IMR-90 (cell line): Measurements from ENCODE around the gene ZGRF1. TPM values are rescaled to one million over a fixed set of nuclear protein-coding genes. Genes with fewer than 3 reads are reported as not detected.

Source experiments
- ATAC-seq: fragments of 200-7000 bp; cut with Tn5 transposase; 2 replicates; pipeline ENCODE4 v1.9.1; 2020; ENCODE audit warnings: low read depth, mild to moderate bottlenecking, moderate library complexity
- BruUV-seq: library from RNA; stranded (reverse); fragments of 400-500 nt; replicated peaks from 2 replicates; lab custom pipeline; 2021; lab: Mats Ljungman, UMichigan
- CTCF ChIA-PET: fragments of 300-600 bp; formaldehyde crosslinking; extraction: SDS; loops from one replicate; lab custom pipeline; 2021; ENCODE audit warnings: antibody characterized with exemption; lab: Yijun Ruan, JAX
- POLR2A ChIA-PET: fragments of 300-600 bp; sonication (Branson Sonifier 250); formaldehyde crosslinking; loops from one replicate; lab custom pipeline; 2022; ENCODE audit warnings: antibody characterized with exemption; ENCODE audit not compliant: unreplicated experiment; lab: Charles Lee
- DNase-seq: peaks from one replicate; pipeline ENCODE4 v3.0.0; 2013
- H2AFZ ChIP-seq: replicated peaks from 2 replicates; pipeline ENCODE3; 2013; ENCODE audit warnings: low read length, mild to moderate bottlenecking; ENCODE audit not compliant: poor library complexity
- H2AK5ac ChIP-seq: 2 replicates; pipeline ENCODE4 v1.6.1; 2013; ENCODE audit warnings: low read depth, low read length, inconsistent platforms
- H2AK9ac ChIP-seq: replicated peaks from 2 replicates; pipeline ENCODE3; 2013; ENCODE audit warnings: mild to moderate bottlenecking, low read depth, low read length, moderate library complexity; ENCODE audit not compliant: poor library complexity
- H2BK120ac ChIP-seq: 2 replicates; pipeline ENCODE4 v1.6.1; 2013; ENCODE audit warnings: low read depth, low read length, inconsistent platforms
- H2BK15ac ChIP-seq: 3 replicates; pipeline ENCODE4 v1.6.1; 2013; ENCODE audit warnings: low read depth, low read length, inconsistent platforms
- H2BK20ac ChIP-seq: 2 replicates; pipeline ENCODE4 v1.6.1; 2013; ENCODE audit warnings: low read depth, mild to moderate bottlenecking, inconsistent platforms, low read length, moderate library complexity
- H2BK5ac ChIP-seq: 2 replicates; pipeline ENCODE4 v1.6.1; 2013; ENCODE audit warnings: mild to moderate bottlenecking, low read depth, low read length, inconsistent platforms; ENCODE audit not compliant: poor library complexity, severe bottlenecking
- H3K14ac ChIP-seq: replicated peaks from 2 replicates; pipeline ENCODE4 v1.6.1; 2013; ENCODE audit warnings: low read depth, low read length, inconsistent platforms
- H3K18ac ChIP-seq: 2 replicates; pipeline ENCODE4 v1.6.1; 2013; ENCODE audit warnings: low read depth, low read length, control low read depth
- H3K23ac ChIP-seq: 2 replicates; pipeline ENCODE4 v1.6.1; 2013; ENCODE audit warnings: low read depth, low read length, inconsistent platforms
- H3K27ac ChIP-seq: 2 replicates; pipeline ENCODE4 v1.5.1; 2013; ENCODE audit warnings: mild to moderate bottlenecking, control low read depth, low read length; ENCODE audit not compliant: insufficient read depth
- H3K27me3 ChIP-seq: 2 replicates; pipeline ENCODE4 v1.6.1; 2013; ENCODE audit warnings: low read length; ENCODE audit not compliant: control insufficient read depth, insufficient read depth
- H3K36me3 ChIP-seq: 2 replicates; pipeline ENCODE4 v1.6.1; 2013; ENCODE audit warnings: low read length, mixed read lengths; ENCODE audit not compliant: control insufficient read depth, insufficient read depth
- H3K4ac ChIP-seq: 2 replicates; pipeline ENCODE4 v1.6.1; 2013; ENCODE audit warnings: low read depth, low read length, inconsistent platforms
- H3K4me1 ChIP-seq: 2 replicates; pipeline ENCODE4 v1.6.1; 2013; ENCODE audit warnings: low read length, mixed read lengths; ENCODE audit not compliant: control insufficient read depth, insufficient read depth
- H3K4me2 ChIP-seq: 2 replicates; pipeline ENCODE4 v1.6.1; 2013; ENCODE audit warnings: low read depth, mild to moderate bottlenecking, control low read depth, low read length, moderate library complexity
- H3K4me3 ChIP-seq: 2 replicates; pipeline ENCODE4 v1.5.1; 2013; ENCODE audit warnings: low read depth, mild to moderate bottlenecking, control low read depth, low read length, moderate library complexity; ENCODE audit not compliant: insufficient read depth
- H3K56ac ChIP-seq: 2 replicates; pipeline ENCODE4 v1.6.1; 2013; ENCODE audit warnings: low read length, inconsistent platforms; ENCODE audit not compliant: insufficient read depth; ENCODE audit errors: extremely low read depth
- H3K79me1 ChIP-seq, 2 experiments: 2 replicates each; pipeline ENCODE4 v1.6.1; 2013; ENCODE audit warnings: low read length in 2 of 2, inconsistent platforms in 1 of 2, low read depth in 1 of 2
- H3K9ac ChIP-seq: 2 replicates; pipeline ENCODE4 v1.6.1; 2013; ENCODE audit warnings: low read depth, low read length, control low read depth
- H3K9me1 ChIP-seq: 2 replicates; pipeline ENCODE4 v1.6.1; 2013; ENCODE audit warnings: low read length, inconsistent platforms; ENCODE audit not compliant: insufficient read depth
- H3K9me3 ChIP-seq: 2 replicates; pipeline ENCODE4 v1.6.1; 2013; ENCODE audit warnings: low read length; ENCODE audit not compliant: control insufficient read depth, insufficient read depth
- H4K20me1 ChIP-seq: 2 replicates; pipeline ENCODE4 v1.6.1; 2013; ENCODE audit warnings: low read length, inconsistent platforms; ENCODE audit not compliant: insufficient read depth
- H4K5ac ChIP-seq: 2 replicates; pipeline ENCODE4 v1.6.1; 2013; ENCODE audit warnings: mild to moderate bottlenecking, low read depth, low read length, control low read depth
- H4K8ac ChIP-seq, 2 experiments: 2 replicates each; pipeline ENCODE4 v1.6.1; 2013; ENCODE audit warnings: low read depth in 2 of 2, low read length in 2 of 2, control low read depth in 1 of 2, inconsistent platforms in 1 of 2
- H4K91ac ChIP-seq: 2 replicates; pipeline ENCODE4 v1.6.1; 2013; ENCODE audit warnings: low read depth, low read length, inconsistent platforms; ENCODE audit not compliant: insufficient read depth
- CEBPB ChIP-seq: IDR thresholded peaks from 2 replicates; pipeline ENCODE4 v1.6.1; 2012; ENCODE audit warnings: low read depth, low read length, improper control_type of control experiment
- CHD1 ChIP-seq: IDR thresholded peaks from 2 replicates; pipeline ENCODE4 v1.6.1; 2012; ENCODE audit warnings: low read depth, low read length, improper control_type of control experiment
- MAFK ChIP-seq: IDR thresholded peaks from 2 replicates; pipeline ENCODE4 v1.6.1; 2012; ENCODE audit warnings: low read depth, low read length, improper control_type of control experiment
- MAZ ChIP-seq: IDR thresholded peaks from 2 replicates; pipeline ENCODE4 v1.6.1; 2012; ENCODE audit warnings: low read depth, mild to moderate bottlenecking, low read length, improper control_type of control experiment, moderate library complexity, borderline replicate concordance
- POLR2A ChIP-seq: IDR thresholded peaks from 2 replicates; pipeline ENCODE4 v1.6.1; 2012; ENCODE audit warnings: mild to moderate bottlenecking, low read depth, low read length
- RFX5 ChIP-seq: IDR thresholded peaks from 2 replicates; pipeline ENCODE4 v1.8.0; 2012; ENCODE audit warnings: low read depth, mild to moderate bottlenecking, low read length, moderate library complexity
- SMC3 ChIP-seq: fragments of 150-350 bp; IDR thresholded peaks from 2 replicates; pipeline ENCODE4 v1.6.1; 2016; ENCODE audit warnings: low read depth, mild to moderate bottlenecking, antibody characterized with exemption, low read length, moderate library complexity
- dilution Hi-C: fragments of 300-500 bp; cut with HindIII; formaldehyde crosslinking; loops from one replicate; pipeline ENCODE4 v1.14.3; 2018; ENCODE audit warnings: low sequenced_read_pairs; ENCODE audit not compliant: unreplicated experiment
- in situ Hi-C: fragments of 300-500 bp; cut with MboI; formaldehyde crosslinking; loops from 3 replicates; pipeline ENCODE4 v1.14.3; 2019; ENCODE audit warnings: low sequenced_read_pairs, inconsistent platforms, mixed read lengths
- intact Hi-C: fragments of 100-400 bp; cut with micrococcal nuclease; formaldehyde crosslinking; loops from 2 replicates; pipeline ENCODE4 v1.10.0; 2022
- polyA plus RNA-seq, 3 experiments: library from polyadenylated mRNA; depleted of rRNA; stranded (reverse); fragments of >200 nt; gene quantifications; 2 replicates each; pipeline ENCODE4 v1.2.3, GENCODE V29; 2012; ENCODE audit warnings: low replicate concordance in 1 of 3
- total RNA-seq: library from RNA; depleted of rRNA; stranded (reverse); fragments of >200 nt; gene quantifications from 2 replicates; pipeline ENCODE4 v1.2.3, GENCODE V29; 2012
- TF ChIP-seq, protein P1 (sequence below): fragments of 150-350 bp; IDR thresholded peaks from 2 replicates; pipeline ENCODE4 v1.6.1; 2017; ENCODE audit warnings: mild to moderate bottlenecking, antibody characterized with exemption, low read length, low read depth
- TF ChIP-seq, protein P2 (sequence below): fragments of 150-350 bp; IDR thresholded peaks from 2 replicates; pipeline ENCODE4 v1.6.1; 2016; ENCODE audit warnings: low read depth, mild to moderate bottlenecking, low read length, moderate library complexity, borderline replicate concordance

The ZGRF1 gene
- total and polyA plus RNA-seq, 2 of the 4 experiments (the other 2 are of a cell fraction): 2.8 to 5.6 TPM

DNA sequence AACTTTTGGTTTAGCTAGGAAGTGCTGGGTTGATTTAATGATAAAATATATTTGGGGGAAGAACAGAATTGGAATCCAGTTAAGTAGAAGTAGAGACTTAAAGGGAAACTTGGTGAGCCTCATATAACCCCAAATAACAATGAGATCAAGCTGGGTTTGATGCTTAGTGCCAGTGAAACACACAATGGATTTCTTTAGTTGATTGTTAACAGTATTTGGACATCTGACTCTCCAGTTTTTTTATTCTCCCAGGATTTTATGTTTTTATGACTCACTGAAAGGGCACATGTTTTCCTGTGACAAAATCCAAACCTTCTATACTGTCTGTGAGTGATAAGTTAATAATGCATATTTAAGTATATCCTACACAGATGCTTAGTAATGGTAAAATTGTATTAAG is 118.0 kb downstream of the ZGRF1 start:
- H3K27ac ChIP-seq: no peak overlapping the region
- H2BK5ac ChIP-seq: no peak overlapping the region
- BruUV-seq: no TSS peak
- no peaks in the 10 kb centered on the region; the same call in 1 of the 2 replicates for H3K4me1 ChIP-seq
- H3K18ac ChIP-seq: no peak overlapping the region
- dilution Hi-C loops (no loop called here), in situ Hi-C loops (no loop called here), intact Hi-C loops (no loop called here)
- no peaks in the 10 kb centered on the region for H3K9me1 ChIP-seq
- POLR2A ChIA-PET: no interaction called here
- H4K8ac ChIP-seq: no peak overlapping the region
- H3K14ac ChIP-seq: no peak overlapping the region
- no peak overlapping the region for H2AK9ac ChIP-seq
- H2AFZ ChIP-seq: no peak overlapping the region
- H3K56ac ChIP-seq: no peak overlapping the region
- no peak overlapping the region for H3K4me2 ChIP-seq
- peaks cover 28% of the 10 kb centered on the region for H3K9me3 ChIP-seq
- no peak overlapping the region for H3K9ac ChIP-seq
- no peak for ATAC-seq
- no peak overlapping the region for H4K91ac ChIP-seq
- no peak overlapping the region for H3K23ac ChIP-seq
- no peaks in the 10 kb centered on the region for H4K20me1 ChIP-seq
- no peak overlapping the region for H2BK20ac ChIP-seq
- DNase-seq: no peak
- no peak for TF ChIP-seq SMC3
- no peak for TF ChIP-seq POLR2A
- TF ChIP-seq MAZ: no peak
- no peak for TF ChIP-seq MAFK
- TF ChIP-seq CEBPB: no peak
- TF ChIP-seq, protein P1, sequence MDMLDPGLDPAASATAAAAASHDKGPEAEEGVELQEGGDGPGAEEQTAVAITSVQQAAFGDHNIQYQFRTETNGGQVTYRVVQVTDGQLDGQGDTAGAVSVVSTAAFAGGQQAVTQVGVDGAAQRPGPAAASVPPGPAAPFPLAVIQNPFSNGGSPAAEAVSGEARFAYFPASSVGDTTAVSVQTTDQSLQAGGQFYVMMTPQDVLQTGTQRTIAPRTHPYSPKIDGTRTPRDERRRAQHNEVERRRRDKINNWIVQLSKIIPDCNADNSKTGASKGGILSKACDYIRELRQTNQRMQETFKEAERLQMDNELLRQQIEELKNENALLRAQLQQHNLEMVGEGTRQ: no peak
- no peak for TF ChIP-seq RFX5
- no peak for TF ChIP-seq CHD1
- TF ChIP-seq, protein P2, sequence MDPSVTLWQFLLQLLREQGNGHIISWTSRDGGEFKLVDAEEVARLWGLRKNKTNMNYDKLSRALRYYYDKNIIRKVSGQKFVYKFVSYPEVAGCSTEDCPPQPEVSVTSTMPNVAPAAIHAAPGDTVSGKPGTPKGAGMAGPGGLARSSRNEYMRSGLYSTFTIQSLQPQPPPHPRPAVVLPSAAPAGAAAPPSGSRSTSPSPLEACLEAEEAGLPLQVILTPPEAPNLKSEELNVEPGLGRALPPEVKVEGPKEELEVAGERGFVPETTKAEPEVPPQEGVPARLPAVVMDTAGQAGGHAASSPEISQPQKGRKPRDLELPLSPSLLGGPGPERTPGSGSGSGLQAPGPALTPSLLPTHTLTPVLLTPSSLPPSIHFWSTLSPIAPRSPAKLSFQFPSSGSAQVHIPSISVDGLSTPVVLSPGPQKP: no peak
- H3K36me3 ChIP-seq: no peaks in the 10 kb centered on the region
- H3K4ac ChIP-seq: no peak overlapping the region
- no peaks in the 10 kb centered on the region for H3K79me1 ChIP-seq
- H2AK5ac ChIP-seq: no peak overlapping the region
- CTCF ChIA-PET: interaction anchor here (0.6 kb wide), 1 partner anchor 299 kb away, joined by 5 read pairs; no protein-coding TSS in a partner anchor
- H4K5ac ChIP-seq: no peak overlapping the region
- no peak overlapping the region for H2BK120ac ChIP-seq
- H3K4me3 ChIP-seq: no peak overlapping the region
- no peak overlapping the region for H2BK15ac ChIP-seq
- H3K27me3 ChIP-seq: peaks cover 89% of the 10 kb centered on the region
